Putamen (tissue), 1 donor: ENCODE measurements around the gene CNTLN.
"Not testable (repeated sequence)": the region's sequence is repeated elsewhere in the genome, so short reads cannot be mapped to it uniquely, and the experiment has no call there.

ENCODE experiments used
- DNase-seq: peaks from one replicate; pipeline ENCODE4 v3.0.0-alpha.2; 2016; ENCODE audit warnings: low spot score

The CNTLN gene

GRCh38 chr9:17490110-17490509 is 355.3 kb downstream of the CNTLN start:
- no peak for DNase-seq

- no peak for DNase-seq
Measured at GRCh38 chr9:17491780-17492179, 356.9 kb downstream of the CNTLN start.

- no peak for DNase-seq
Measured at GRCh38 chr9:17503196-17503595, 368.4 kb downstream of the CNTLN start.

GRCh38 chr9:17509151-17509550 is 374.3 kb downstream of the CNTLN start:
- no peak for DNase-seq

GRCh38 chr9:17509701-17510100 is 374.9 kb downstream of the CNTLN start:
- no peak for DNase-seq

GRCh38 chr9:17519761-17520160 is 384.9 kb downstream of the CNTLN start:
- DNase-seq, result no peak

GRCh38 chr9:17520268-17521064 is 385.6 kb downstream of the CNTLN start:
- DNase-seq, result no peak

GRCh38 chr9:17521100-17521855 is 386.4 kb downstream of the CNTLN start:
- DNase-seq, result no peak

GRCh38 chr9:17526726-17527125 is 391.9 kb downstream of the CNTLN start:
- DNase-seq, result not testable (repeated sequence)

GRCh38 chr9:17528859-17529258 is 394.0 kb downstream of the CNTLN start:
- no peak for DNase-seq

- DNase-seq, result peak; percentile 30
Measured at GRCh38 chr9:17531642-17532254, 396.9 kb downstream of the CNTLN start.

- no peak for DNase-seq
Measured at GRCh38 chr9:17532461-17532860, 397.6 kb downstream of the CNTLN start.

- no peak for DNase-seq
Measured at GRCh38 chr9:17535176-17535575, 400.3 kb downstream of the CNTLN start.

GRCh38 chr9:17536027-17536426 is 401.2 kb downstream of the CNTLN start:
- DNase-seq, result no peak

- peak; percentile 14 for DNase-seq
Measured at GRCh38 chr9:17551023-17551422, 416.2 kb downstream of the CNTLN start.
